ENCODE data around the gene CDK1.

Gene CDK1

DNA sequence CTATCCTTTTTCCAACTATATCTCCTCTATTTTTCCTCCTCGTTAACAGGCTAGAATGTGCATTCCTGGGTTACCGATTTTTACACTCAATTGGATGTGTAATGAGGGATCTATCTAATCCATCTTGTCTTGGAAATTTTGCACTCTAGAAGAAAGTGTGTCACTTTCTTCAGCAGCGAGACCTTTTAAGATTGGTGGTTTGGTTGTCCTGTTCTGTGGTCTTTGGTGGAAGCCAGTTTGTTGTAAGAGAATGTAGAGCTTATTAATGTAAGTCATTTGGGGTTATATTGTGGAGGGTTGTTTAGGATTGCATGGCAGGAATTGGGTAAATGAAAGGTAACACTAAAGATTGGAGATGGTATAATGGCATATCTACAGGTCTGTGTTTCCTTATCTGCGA lies 16.7 kb downstream of the CDK1 start:
- no peaks in the 10 kb centered on the region for H3K9me2 ChIP-seq (replicated peaks; ENCODE audit: insufficient read depth, low read length)
- no peak for TF ChIP-seq EZH2phosphoT487 (IDR thresholded peaks at IDR 0.05; ENCODE audit: low read length)
- no peak for TF ChIP-seq EZH2 (optimal IDR thresholded peaks at IDR 0.05; ENCODE audit: low read depth, low read length)
- TF ChIP-seq, protein P1, sequence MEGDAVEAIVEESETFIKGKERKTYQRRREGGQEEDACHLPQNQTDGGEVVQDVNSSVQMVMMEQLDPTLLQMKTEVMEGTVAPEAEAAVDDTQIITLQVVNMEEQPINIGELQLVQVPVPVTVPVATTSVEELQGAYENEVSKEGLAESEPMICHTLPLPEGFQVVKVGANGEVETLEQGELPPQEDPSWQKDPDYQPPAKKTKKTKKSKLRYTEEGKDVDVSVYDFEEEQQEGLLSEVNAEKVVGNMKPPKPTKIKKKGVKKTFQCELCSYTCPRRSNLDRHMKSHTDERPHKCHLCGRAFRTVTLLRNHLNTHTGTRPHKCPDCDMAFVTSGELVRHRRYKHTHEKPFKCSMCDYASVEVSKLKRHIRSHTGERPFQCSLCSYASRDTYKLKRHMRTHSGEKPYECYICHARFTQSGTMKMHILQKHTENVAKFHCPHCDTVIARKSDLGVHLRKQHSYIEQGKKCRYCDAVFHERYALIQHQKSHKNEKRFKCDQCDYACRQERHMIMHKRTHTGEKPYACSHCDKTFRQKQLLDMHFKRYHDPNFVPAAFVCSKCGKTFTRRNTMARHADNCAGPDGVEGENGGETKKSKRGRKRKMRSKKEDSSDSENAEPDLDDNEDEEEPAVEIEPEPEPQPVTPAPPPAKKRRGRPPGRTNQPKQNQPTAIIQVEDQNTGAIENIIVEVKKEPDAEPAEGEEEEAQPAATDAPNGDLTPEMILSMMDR (IDR thresholded peaks at IDR 0.05; ENCODE audit: low read length) = no peak
- H3K4me1 ChIP-seq (ENCODE audit: low read length) = no peaks in the 10 kb centered on the region
- no peak for DNase-seq
- no peaks in the 10 kb centered on the region for H3K27me3 ChIP-seq (replicated peaks; ENCODE audit: insufficient read depth, low read length)
- no peak overlapping the region for H3K27ac ChIP-seq (ENCODE audit: low read length)
- H2AFZ ChIP-seq (ENCODE audit: low read length) = no peak overlapping the region
- H3F3A ChIP-seq (ENCODE audit: insufficient read depth, low read length) = peaks cover 3% of the 10 kb centered on the region; the same call in 1 of the 2 replicates
- H3K79me2 ChIP-seq (ENCODE audit: low read length) = peaks cover 41% of the 10 kb centered on the region
- H3K4me3 ChIP-seq (ENCODE audit: low read length) = no peak overlapping the region
- peaks cover 15% of the 10 kb centered on the region; the same call in 1 of the 2 replicates for H3K36me3 ChIP-seq (replicated peaks; ENCODE audit: insufficient read depth, low read length)
- H4K20me1 ChIP-seq (ENCODE audit: insufficient read depth, low read length) = no peaks in the 10 kb centered on the region; the same call in 1 of the 2 replicates
- H3K4me2 ChIP-seq (ENCODE audit: low read depth, low read length) = no peak overlapping the region
- H3K9me3 ChIP-seq (replicated peaks; ENCODE audit: insufficient read depth, low read length) = no peaks in the 10 kb centered on the region
- H3K9ac ChIP-seq (ENCODE audit: low read length) = no peak overlapping the region

DNA sequence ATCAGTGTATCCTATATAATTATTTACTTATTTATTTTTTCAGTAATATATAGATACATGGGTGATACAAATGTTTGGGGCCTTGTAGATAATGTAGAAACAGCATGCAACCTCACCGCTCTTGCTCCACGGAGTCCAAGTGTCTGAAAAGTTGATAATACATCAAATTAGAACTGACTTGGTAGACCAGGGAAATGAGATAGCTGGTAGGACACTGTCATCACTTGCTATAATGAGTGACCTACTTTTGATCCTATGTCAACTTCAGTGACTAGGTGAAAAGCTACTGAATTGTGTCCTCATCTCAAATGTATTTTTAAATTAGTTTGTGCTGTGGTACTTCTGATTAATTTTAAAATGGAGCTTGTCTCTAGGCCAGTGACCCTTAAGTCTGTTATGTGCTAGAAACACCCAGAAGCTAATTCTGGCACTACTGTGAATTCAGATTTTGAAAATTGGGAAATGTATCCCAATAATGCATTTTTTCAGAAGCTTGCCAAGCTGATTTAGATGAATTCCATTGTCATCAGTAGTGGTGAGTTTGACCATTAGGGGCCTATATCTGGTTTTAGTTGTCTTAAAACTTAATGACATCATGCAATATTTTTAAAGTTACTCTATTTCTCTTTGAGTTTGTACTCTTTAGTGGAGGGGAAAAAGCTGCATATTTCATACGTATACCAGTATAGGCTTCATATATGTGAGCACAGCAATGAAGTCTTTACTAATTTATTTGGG lies 17.4 kb downstream of the CDK1 start:
- H3K4me2 ChIP-seq (ENCODE audit: low read depth, low read length) = no peak overlapping the region
- peaks cover 34% of the 10 kb centered on the region for H3K79me2 ChIP-seq (ENCODE audit: low read length)
- no peak overlapping the region for H3K4me3 ChIP-seq (ENCODE audit: low read length)
- peaks cover 3% of the 10 kb centered on the region; the same call in 1 of the 2 replicates for H3F3A ChIP-seq (ENCODE audit: insufficient read depth, low read length)
- DNase-seq = no peak
- no peak overlapping the region for H3K27ac ChIP-seq (ENCODE audit: low read length)
- H3K9me3 ChIP-seq (replicated peaks; ENCODE audit: insufficient read depth, low read length) = no peaks in the 10 kb centered on the region
- H3K27me3 ChIP-seq (replicated peaks; ENCODE audit: insufficient read depth, low read length) = no peaks in the 10 kb centered on the region
- no peak overlapping the region for H3K9ac ChIP-seq (ENCODE audit: low read length)
- no peaks in the 10 kb centered on the region for H3K9me2 ChIP-seq (replicated peaks; ENCODE audit: insufficient read depth, low read length)
- TF ChIP-seq, protein P1 (IDR thresholded peaks at IDR 0.05; ENCODE audit: low read length) = no peak
- no peak for TF ChIP-seq EZH2 (optimal IDR thresholded peaks at IDR 0.05; ENCODE audit: low read depth, low read length)
- no peak for TF ChIP-seq EZH2phosphoT487 (IDR thresholded peaks at IDR 0.05; ENCODE audit: low read length)
- H4K20me1 ChIP-seq (ENCODE audit: insufficient read depth, low read length) = no peaks in the 10 kb centered on the region; the same call in 1 of the 2 replicates
- H3K4me1 ChIP-seq (ENCODE audit: low read length) = no peaks in the 10 kb centered on the region
- H3K36me3 ChIP-seq (replicated peaks; ENCODE audit: insufficient read depth, low read length) = peaks cover 15% of the 10 kb centered on the region; the same call in 1 of the 2 replicates
- H2AFZ ChIP-seq (ENCODE audit: low read length) = no peak overlapping the region

DNA sequence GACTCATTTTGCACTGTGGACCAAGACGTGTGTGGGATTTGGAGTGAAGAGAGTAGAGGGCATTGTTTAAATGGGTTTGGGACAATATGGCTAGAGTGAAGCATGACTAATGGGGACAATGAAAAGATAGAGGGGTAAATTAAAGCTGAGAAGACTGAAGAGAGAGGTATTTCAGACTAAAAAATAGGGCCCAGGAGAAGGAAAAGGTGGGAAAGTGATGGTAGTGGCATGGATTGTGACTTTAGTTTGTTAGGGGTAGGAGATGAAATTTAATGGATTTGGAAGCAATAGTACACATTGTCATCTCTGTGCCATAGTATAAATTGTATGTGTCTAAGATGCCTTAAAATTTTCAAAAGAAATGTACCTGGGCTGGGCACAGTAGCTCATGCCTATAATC lies 18.2 kb downstream of the CDK1 start:
- no peaks in the 10 kb centered on the region for H3K9me2 ChIP-seq (replicated peaks; ENCODE audit: insufficient read depth, low read length)
- H3F3A ChIP-seq (ENCODE audit: insufficient read depth, low read length) = peaks cover 5% of the 10 kb centered on the region; the same call in 1 of the 2 replicates
- DNase-seq = no peak
- H3K9me3 ChIP-seq (replicated peaks; ENCODE audit: insufficient read depth, low read length) = no peaks in the 10 kb centered on the region
- peaks cover 25% of the 10 kb centered on the region for H3K79me2 ChIP-seq (ENCODE audit: low read length)
- H3K9ac ChIP-seq (ENCODE audit: low read length) = no peak overlapping the region
- H3K27me3 ChIP-seq (replicated peaks; ENCODE audit: insufficient read depth, low read length) = no peaks in the 10 kb centered on the region
- H2AFZ ChIP-seq (ENCODE audit: low read length) = no peak overlapping the region
- peaks cover 15% of the 10 kb centered on the region; the same call in 1 of the 2 replicates for H3K36me3 ChIP-seq (replicated peaks; ENCODE audit: insufficient read depth, low read length)
- H3K4me2 ChIP-seq (ENCODE audit: low read depth, low read length) = no peak overlapping the region
- H4K20me1 ChIP-seq (ENCODE audit: insufficient read depth, low read length) = no peaks in the 10 kb centered on the region; the same call in 1 of the 2 replicates
- no peak overlapping the region for H3K27ac ChIP-seq (ENCODE audit: low read length)
- no peak overlapping the region for H3K4me3 ChIP-seq (ENCODE audit: low read length)
- TF ChIP-seq EZH2phosphoT487 (IDR thresholded peaks at IDR 0.05; ENCODE audit: low read length) = no peak
- TF ChIP-seq, protein P1 (IDR thresholded peaks at IDR 0.05; ENCODE audit: low read length) = no peak
- TF ChIP-seq EZH2 (optimal IDR thresholded peaks at IDR 0.05; ENCODE audit: low read depth, low read length) = no peak
- no peaks in the 10 kb centered on the region for H3K4me1 ChIP-seq (ENCODE audit: low read length)
